Heart left ventricle (tissue), 13 donors: ENCODE measurements around the gene SCAMP5.

ENCODE experiments used
- CTCF ChIP-seq, 12 donors: fragments of 200-600 bp; sonication (generic) in 4 of 12; IDR thresholded peaks; one replicate each; pipeline versions ENCODE4 v1.5.0 to v1.8.0; 2018 to 2022; ENCODE audit warnings: antibody characterized with exemption in 12 of 12, mild to moderate bottlenecking in 5 of 12
- POLR2A ChIP-seq, 2 donors: fragments of 450-650 bp; IDR thresholded peaks; one replicate each; pipeline ENCODE4 v1.6.1; 2017; ENCODE audit warnings: antibody characterized with exemption in 2 of 2, mild to moderate bottlenecking in 2 of 2, moderate library complexity in 2 of 2
- donor health status: ischemic (EF 13 %, LVEDD 7.1; RV severe dilation, severe dysfunction).
- donor health status: DM: no; HTN: yes; CAD: no.
- donor health status: DM: no; HTN: no; CAD: no.
- donor health status: ischemic (EF 25% LVEDD 6.9; RV normal size, moderate dysfunction).
- donor health status: ischemic (EF 25% LVEDD 5.7; RV mildly dilated, moderate dysfunction).
- donor health status: ischemic (EF 35%, LVEDD 5.7; RV mildly dilated, moderate dysfunction).
- donor health status: nonischemic (EF 11% LVEDD 7.7; RV severe dilation, severe dysfunction).
- donor health status: DM: yes; HTN: yes; CAD: no.
- donor health status: PGD.
- donor health status: ischemic (EF 29% LVEDD 5.4; RV normal size, mild dysfunction).
- donor health status: nonischemic (EF 23%, LVEDD 6.1; RV moderate dilation, normal function).

GRCh38 chr15:74989527-74989926 is 5.8 kb upstream of the SCAMP5 start:
- no peak for TF ChIP-seq CTCF (IDR thresholded peaks at IDR 0.05)
- no peak for TF ChIP-seq POLR2A (IDR thresholded peaks at IDR 0.05)
